ENCODE data around the gene AADAC.

The AADAC gene

GRCh38 chr3:151864423-151865101 is 50.6 kb downstream of the AADAC start:
- H3K27me3 ChIP-seq (ENCODE audit: insufficient read depth, low read length, poor library complexity), result no peaks in the 10 kb centered on the region
- H3K4me3 ChIP-seq (ENCODE audit: low read depth in 1 of 2, low read length in 2 of 2), result no peak overlapping the region
- H2AFZ ChIP-seq (ENCODE audit: low read depth, low read length), result no peak overlapping the region
- H3K27ac ChIP-seq (ENCODE audit: low read length), result no peak overlapping the region
- DNase-seq (no peak), ATAC-seq (ENCODE audit: insufficient read depth, low read depth) (no peak)
- H3K79me2 ChIP-seq (ENCODE audit: insufficient read depth, low read length), result no peaks in the 10 kb centered on the region
- peaks cover 19% of the 10 kb centered on the region for H3K4me1 ChIP-seq (ENCODE audit: insufficient read depth, low read length)
- H3K36me3 ChIP-seq (ENCODE audit: insufficient read depth, low read length), result no peaks in the 10 kb centered on the region
- H3K9me3 ChIP-seq (ENCODE audit: insufficient read depth, low read length, severe bottlenecking), result no peaks in the 10 kb centered on the region
- no peaks in the 10 kb centered on the region for H4K20me1 ChIP-seq (ENCODE audit: insufficient read depth, low read length)
- no peak overlapping the region for H3K9ac ChIP-seq (ENCODE audit: low read depth, low read length)
- no peak for TF ChIP-seq CTCF (IDR thresholded peaks at IDR 0.05; ENCODE audit: borderline replicate concordance, extremely low read depth, low read length, poor library complexity, severe bottlenecking)
- no peak for TF ChIP-seq EZH2 (IDR thresholded peaks at IDR 0.05; ENCODE audit: borderline replicate concordance, low read depth, low read length, severe bottlenecking)
- no peak overlapping the region for H3K4me2 ChIP-seq (ENCODE audit: insufficient read depth, low read length)

- H3K9ac ChIP-seq (ENCODE audit: low read depth, low read length), result no peak overlapping the region
- H3K4me1 ChIP-seq (ENCODE audit: insufficient read depth, low read length), result peaks cover 28% of the 10 kb centered on the region
- no peaks in the 10 kb centered on the region for H4K20me1 ChIP-seq (ENCODE audit: insufficient read depth, low read length)
- DNase-seq (no peak), ATAC-seq (ENCODE audit: insufficient read depth, low read depth) (no peak)
- no peak overlapping the region for H3K4me2 ChIP-seq (ENCODE audit: insufficient read depth, low read length)
- no peaks in the 10 kb centered on the region for H3K79me2 ChIP-seq (ENCODE audit: insufficient read depth, low read length)
- no peaks in the 10 kb centered on the region for H3K27me3 ChIP-seq (ENCODE audit: insufficient read depth, low read length, poor library complexity)
- no peaks in the 10 kb centered on the region for H3K9me3 ChIP-seq (ENCODE audit: insufficient read depth, low read length, severe bottlenecking)
- peak overlapping the region; percentile 67 for H3K27ac ChIP-seq (ENCODE audit: low read length)
- H3K36me3 ChIP-seq (ENCODE audit: insufficient read depth, low read length), result no peaks in the 10 kb centered on the region
- TF ChIP-seq EZH2 (IDR thresholded peaks at IDR 0.05; ENCODE audit: borderline replicate concordance, low read depth, low read length, severe bottlenecking), result no peak
- peak overlapping the region; percentile 65; the same call in 1 of the 2 replicates for H2AFZ ChIP-seq (ENCODE audit: low read depth, low read length)
- H3K4me3 ChIP-seq (ENCODE audit: low read depth in 1 of 2, low read length in 2 of 2), result no peak overlapping the region
Observed at GRCh38 chr3:151866711-151867410, 52.9 kb downstream of the AADAC start.

GRCh38 chr3:151867666-151868065 is 53.8 kb downstream of the AADAC start:
- no peak for DNase-seq
- no peaks in the 10 kb centered on the region for H3K9me3 ChIP-seq (ENCODE audit: insufficient read depth, low read length, severe bottlenecking)
- H4K20me1 ChIP-seq (ENCODE audit: insufficient read depth, low read length), result no peaks in the 10 kb centered on the region
- no peak overlapping the region for H3K4me3 ChIP-seq (ENCODE audit: low read depth in 1 of 2, low read length in 2 of 2)
- peaks cover 37% of the 10 kb centered on the region for H3K4me1 ChIP-seq (ENCODE audit: insufficient read depth, low read length)
- H3K27me3 ChIP-seq (ENCODE audit: insufficient read depth, low read length, poor library complexity), result no peaks in the 10 kb centered on the region
- no peak overlapping the region for H2AFZ ChIP-seq (ENCODE audit: low read depth, low read length)
- H3K27ac ChIP-seq (ENCODE audit: low read length), result no peak overlapping the region
- no peak for TF ChIP-seq EZH2 (IDR thresholded peaks at IDR 0.05; ENCODE audit: borderline replicate concordance, low read depth, low read length, severe bottlenecking)
- TF ChIP-seq CTCF (IDR thresholded peaks at IDR 0.05; ENCODE audit: borderline replicate concordance, extremely low read depth, low read length, poor library complexity, severe bottlenecking), result no peak
- no peak for ATAC-seq (ENCODE audit: insufficient read depth, low read depth)
- no peaks in the 10 kb centered on the region for H3K36me3 ChIP-seq (ENCODE audit: insufficient read depth, low read length)
- no peak overlapping the region for H3K4me2 ChIP-seq (ENCODE audit: insufficient read depth, low read length)
- H3K79me2 ChIP-seq (ENCODE audit: insufficient read depth, low read length), result no peaks in the 10 kb centered on the region
- no peak overlapping the region for H3K9ac ChIP-seq (ENCODE audit: low read depth, low read length)

DNA sequence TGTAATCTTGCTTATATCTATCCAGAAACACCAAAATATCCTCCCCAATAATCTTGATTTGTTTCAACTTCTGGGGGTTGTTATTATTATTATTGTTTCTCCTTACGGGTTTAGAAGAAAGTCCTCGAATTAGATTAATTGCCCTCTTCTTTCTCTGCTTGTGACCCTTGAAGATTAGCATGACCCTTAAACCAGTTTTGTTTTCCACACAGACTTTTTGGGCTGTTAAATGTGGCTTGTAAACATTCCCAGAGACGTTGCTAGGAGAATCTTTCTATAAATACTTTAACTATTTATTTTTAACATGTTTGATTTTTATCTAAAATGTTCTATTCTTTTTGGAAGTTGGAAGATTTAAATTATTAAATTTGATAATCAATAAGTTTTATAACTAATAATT is 55.3 kb downstream of the AADAC start:
- no peaks in the 10 kb centered on the region for H3K36me3 ChIP-seq (ENCODE audit: insufficient read depth, low read length)
- no peak overlapping the region for H3K4me2 ChIP-seq (ENCODE audit: insufficient read depth, low read length)
- no peak overlapping the region for H3K9ac ChIP-seq (ENCODE audit: low read depth, low read length)
- no peak overlapping the region for H3K27ac ChIP-seq (ENCODE audit: low read length)
- no peak overlapping the region for H3K4me3 ChIP-seq (ENCODE audit: low read depth in 1 of 2, low read length in 2 of 2)
- no peaks in the 10 kb centered on the region for H3K79me2 ChIP-seq (ENCODE audit: insufficient read depth, low read length)
- H3K4me1 ChIP-seq (ENCODE audit: insufficient read depth, low read length), result peaks cover 45% of the 10 kb centered on the region
- no peak for ATAC-seq (ENCODE audit: insufficient read depth, low read depth)
- DNase-seq, result no peak
- no peak overlapping the region for H2AFZ ChIP-seq (ENCODE audit: low read depth, low read length)
- no peaks in the 10 kb centered on the region for H3K27me3 ChIP-seq (ENCODE audit: insufficient read depth, low read length, poor library complexity)
- TF ChIP-seq EZH2 (IDR thresholded peaks at IDR 0.05; ENCODE audit: borderline replicate concordance, low read depth, low read length, severe bottlenecking) (no peak), CTCF (IDR thresholded peaks at IDR 0.05; ENCODE audit: borderline replicate concordance, extremely low read depth, low read length, poor library complexity, severe bottlenecking) (no peak)
- H4K20me1 ChIP-seq (ENCODE audit: insufficient read depth, low read length), result no peaks in the 10 kb centered on the region
- no peaks in the 10 kb centered on the region for H3K9me3 ChIP-seq (ENCODE audit: insufficient read depth, low read length, severe bottlenecking)

Data from DND-41 (cell line).